WTC11 (cell line): ENCODE data around the gene ARL10. TPM values are rescaled to one million over a fixed set of nuclear protein-coding genes. Genes with fewer than 3 reads are reported as not detected.

Experiments used
- ATAC-seq: fragments of 200-7000 bp; cut with Tn5 transposase; 2 replicates; pipeline ENCODE4 v1.10.0; 2021; ENCODE audit warnings: mild to moderate bottlenecking, moderate library complexity
- CTCF ChIA-PET: fragments of 300-600 bp; sonication (Branson Sonifier 250); formaldehyde crosslinking; loops from one replicate; lab custom pipeline; 2021; ENCODE audit warnings: antibody characterized with exemption; lab: Charles Lee
- POLR2A ChIA-PET: fragments of 350-600 bp; sonication (Branson Sonifier 250); formaldehyde crosslinking; loops from one replicate; lab custom pipeline; 2021; ENCODE audit warnings: antibody characterized with exemption; lab: Charles Lee
- DNase-seq: peaks from one replicate; pipeline ENCODE4 v3.0.0; 2021; ENCODE audit warnings: low spot score
- H3K27ac Mint-ChIP-seq: 2 replicates; pipeline ENCODE4 v1.8.0; 2021; ENCODE audit warnings: mixed read lengths
- H3K27me3 Mint-ChIP-seq: 2 replicates; pipeline ENCODE4 v1.8.0; 2021; ENCODE audit warnings: low read depth, mild to moderate bottlenecking, moderate library complexity, mixed read lengths
- H3K36me3 Mint-ChIP-seq: 2 replicates; pipeline ENCODE4 v1.8.0; 2021; ENCODE audit warnings: mixed read lengths
- H3K4me1 Mint-ChIP-seq: 2 replicates; pipeline ENCODE4 v1.8.0; 2022; ENCODE audit warnings: mixed read lengths
- H3K4me3 Mint-ChIP-seq: 2 replicates; pipeline ENCODE4 v1.8.0; 2021; ENCODE audit warnings: mild to moderate bottlenecking, moderate library complexity, mixed read lengths
- H3K9me3 Mint-ChIP-seq: 2 replicates; pipeline ENCODE4 v1.8.0; 2021; ENCODE audit warnings: mixed read lengths
- CREB1 ChIP-seq: sonication (generic); formaldehyde crosslinking; IDR thresholded peaks from 2 replicates; pipeline ENCODE4 v1.8.0; 2023; ENCODE audit warnings: mild to moderate bottlenecking, missing genetic modification reagents
- ELF4 ChIP-seq: sonication (generic); formaldehyde crosslinking; IDR thresholded peaks from 2 replicates; pipeline ENCODE4 v1.8.1; 2022; ENCODE audit warnings: low read depth, mild to moderate bottlenecking, moderate library complexity, missing genetic modification reagents
- ESRRA ChIP-seq: sonication (generic); formaldehyde crosslinking; IDR thresholded peaks from 2 replicates; pipeline ENCODE4 v1.8.1; 2022; ENCODE audit warnings: mild to moderate bottlenecking, missing genetic modification reagents, borderline replicate concordance
- HMGA2 ChIP-seq: fragments of 250-450 bp; sonication (Bioruptor Pico); IDR thresholded peaks from 2 replicates; pipeline ENCODE4 v1.4.0; 2021; ENCODE audit warnings: mild to moderate bottlenecking, moderate library complexity
- JUN ChIP-seq: sonication (generic); formaldehyde crosslinking; IDR thresholded peaks from 2 replicates; pipeline ENCODE4 v1.8.0; 2023; ENCODE audit warnings: mild to moderate bottlenecking, missing genetic modification reagents
- MYBL2 ChIP-seq: sonication (generic); formaldehyde crosslinking; IDR thresholded peaks from 2 replicates; pipeline ENCODE4 v1.8.1; 2023; ENCODE audit warnings: mild to moderate bottlenecking, moderate library complexity, missing genetic modification reagents
- OVOL2 ChIP-seq: fragments of 250-450 bp; sonication (Bioruptor Pico); IDR thresholded peaks from 2 replicates; pipeline ENCODE4 v1.9.0; 2021; ENCODE audit warnings: mild to moderate bottlenecking, borderline replicate concordance
- PRRX2 ChIP-seq: fragments of 250-450 bp; sonication (Bioruptor Pico); IDR thresholded peaks from 2 replicates; pipeline ENCODE4 v1.8.0; 2021; ENCODE audit warnings: mild to moderate bottlenecking
- ZNF138 ChIP-seq: sonication (generic); formaldehyde crosslinking; conservative IDR thresholded peaks from 2 replicates; pipeline ENCODE4 v1.8.1; 2022; ENCODE audit warnings: mild to moderate bottlenecking, moderate library complexity, missing genetic modification reagents
- ZNF317 ChIP-seq: sonication (generic); formaldehyde crosslinking; IDR thresholded peaks from 2 replicates; pipeline ENCODE4 v1.8.1; 2023; ENCODE audit warnings: low read depth, mild to moderate bottlenecking, moderate library complexity, missing genetic modification reagents, borderline replicate concordance
- total RNA-seq: library from RNA; stranded (reverse); gene quantifications from 3 replicates; pipeline ENCODE4 v1.2.3, GENCODE V29; 2021
- TF ChIP-seq, protein P1 (sequence below): sonication (generic); formaldehyde crosslinking; IDR thresholded peaks from 2 replicates; pipeline ENCODE4 v1.8.0; 2022; ENCODE audit warnings: missing genetic modification reagents
- TF ChIP-seq, protein P2 (sequence below): fragments of 250-450 bp; sonication (Bioruptor Pico); conservative IDR thresholded peaks from 2 replicates; pipeline ENCODE4 v1.9.0; 2021; ENCODE audit warnings: mild to moderate bottlenecking
- TF ChIP-seq, protein P3 (sequence below): sonication (generic); formaldehyde crosslinking; conservative IDR thresholded peaks from 2 replicates; pipeline ENCODE4 v1.8.1; 2022; ENCODE audit warnings: mild to moderate bottlenecking, missing genetic modification reagents
- TF ChIP-seq, protein P4 (sequence below): sonication (generic); formaldehyde crosslinking; IDR thresholded peaks from 2 replicates; pipeline ENCODE4 v1.8.1; 2023; ENCODE audit warnings: mild to moderate bottlenecking, missing genetic modification reagents, borderline replicate concordance
- TF ChIP-seq, protein P5 (sequence below): sonication (generic); formaldehyde crosslinking; IDR thresholded peaks from 2 replicates; pipeline ENCODE4 v1.8.0; 2022; ENCODE audit warnings: mild to moderate bottlenecking, missing genetic modification reagents
- TF ChIP-seq, protein P6 (sequence below): fragments of 250-450 bp; sonication (Bioruptor Pico); IDR thresholded peaks from 2 replicates; pipeline ENCODE4 v1.8.0; 2021; ENCODE audit warnings: mild to moderate bottlenecking
- TF ChIP-seq, protein P7 (sequence below): fragments of 250-450 bp; sonication (Bioruptor Pico); IDR thresholded peaks from 2 replicates; pipeline ENCODE4 v1.9.0; 2021; ENCODE audit warnings: mild to moderate bottlenecking

Gene ARL10
- total RNA-seq, 1 experiment from 2014 or later: 6.8 TPM

DNA sequence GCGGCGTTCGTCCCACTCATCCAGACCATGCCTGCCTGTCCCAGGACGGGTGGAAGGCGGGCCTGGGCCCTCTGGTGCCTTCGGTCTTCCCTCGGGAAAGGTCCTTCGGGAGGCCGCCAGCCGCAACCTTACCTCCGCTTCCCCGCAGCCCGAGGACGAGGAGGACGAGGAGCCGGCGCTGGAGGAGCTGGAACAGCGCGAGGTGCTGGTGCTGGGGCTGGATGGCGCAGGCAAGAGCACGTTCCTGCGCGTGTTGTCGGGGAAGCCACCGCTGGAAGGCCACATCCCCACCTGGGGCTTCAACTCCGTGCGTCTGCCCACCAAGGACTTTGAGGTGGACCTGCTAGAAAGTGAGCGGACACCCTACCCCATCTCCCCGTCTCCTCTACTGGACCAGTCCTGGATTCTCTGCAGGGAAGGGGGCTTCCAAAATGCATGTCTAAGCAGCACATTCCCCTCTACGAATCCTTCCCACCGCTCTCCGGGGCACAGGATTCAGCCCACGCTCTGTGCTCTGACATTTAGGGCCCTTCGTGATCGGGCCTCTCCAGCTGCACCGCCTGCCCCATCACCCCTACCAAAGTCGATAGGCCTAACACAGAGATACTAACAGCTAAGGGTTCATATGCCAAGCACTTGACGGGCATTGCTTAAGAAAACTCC lies 1.1 kb downstream of the ARL10 start (continued):
- TF ChIP-seq, protein P1, sequence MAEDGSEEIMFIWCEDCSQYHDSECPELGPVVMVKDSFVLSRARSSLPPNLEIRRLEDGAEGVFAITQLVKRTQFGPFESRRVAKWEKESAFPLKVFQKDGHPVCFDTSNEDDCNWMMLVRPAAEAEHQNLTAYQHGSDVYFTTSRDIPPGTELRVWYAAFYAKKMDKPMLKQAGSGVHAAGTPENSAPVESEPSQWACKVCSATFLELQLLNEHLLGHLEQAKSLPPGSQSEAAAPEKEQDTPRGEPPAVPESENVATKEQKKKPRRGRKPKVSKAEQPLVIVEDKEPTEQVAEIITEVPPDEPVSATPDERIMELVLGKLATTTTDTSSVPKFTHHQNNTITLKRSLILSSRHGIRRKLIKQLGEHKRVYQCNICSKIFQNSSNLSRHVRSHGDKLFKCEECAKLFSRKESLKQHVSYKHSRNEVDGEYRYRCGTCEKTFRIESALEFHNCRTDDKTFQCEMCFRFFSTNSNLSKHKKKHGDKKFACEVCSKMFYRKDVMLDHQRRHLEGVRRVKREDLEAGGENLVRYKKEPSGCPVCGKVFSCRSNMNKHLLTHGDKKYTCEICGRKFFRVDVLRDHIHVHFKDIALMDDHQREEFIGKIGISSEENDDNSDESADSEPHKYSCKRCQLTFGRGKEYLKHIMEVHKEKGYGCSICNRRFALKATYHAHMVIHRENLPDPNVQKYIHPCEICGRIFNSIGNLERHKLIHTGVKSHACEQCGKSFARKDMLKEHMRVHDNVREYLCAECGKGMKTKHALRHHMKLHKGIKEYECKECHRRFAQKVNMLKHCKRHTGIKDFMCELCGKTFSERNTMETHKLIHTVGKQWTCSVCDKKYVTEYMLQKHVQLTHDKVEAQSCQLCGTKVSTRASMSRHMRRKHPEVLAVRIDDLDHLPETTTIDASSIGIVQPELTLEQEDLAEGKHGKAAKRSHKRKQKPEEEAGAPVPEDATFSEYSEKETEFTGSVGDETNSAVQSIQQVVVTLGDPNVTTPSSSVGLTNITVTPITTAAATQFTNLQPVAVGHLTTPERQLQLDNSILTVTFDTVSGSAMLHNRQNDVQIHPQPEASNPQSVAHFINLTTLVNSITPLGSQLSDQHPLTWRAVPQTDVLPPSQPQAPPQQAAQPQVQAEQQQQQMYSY (CRISPR knock-in tag): no peak
- no peak for TF ChIP-seq HMGA2

DNA sequence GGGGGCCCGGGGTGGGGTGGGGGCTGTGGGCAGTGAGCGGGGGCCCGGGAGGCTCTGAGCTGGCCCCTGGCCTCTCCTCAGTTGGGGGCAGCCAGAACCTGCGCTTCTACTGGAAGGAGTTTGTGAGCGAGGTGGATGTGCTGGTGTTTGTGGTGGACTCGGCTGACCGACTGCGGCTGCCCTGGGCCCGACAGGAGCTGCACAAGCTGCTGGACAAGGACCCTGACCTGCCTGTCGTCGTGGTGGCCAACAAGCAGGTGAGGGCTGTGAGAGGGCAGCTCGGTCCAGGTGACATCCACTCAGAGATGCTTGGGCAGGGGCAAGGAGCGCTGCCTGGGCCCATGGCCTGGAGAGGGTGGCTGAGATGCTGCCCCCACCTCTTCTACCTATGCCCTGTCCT lies 3.4 kb downstream of the ARL10 start:
- peaks cover 7% of the 10 kb centered on the region; the same call in 1 of the 2 replicates for H3K36me3 Mint-ChIP-seq
- POLR2A ChIA-PET: no interaction called here
- peaks cover 36% of the 10 kb centered on the region for H3K27me3 Mint-ChIP-seq
- no peaks in the 10 kb centered on the region for H3K9me3 Mint-ChIP-seq
- no peak for TF ChIP-seq MYBL2 (CRISPR knock-in tag)
- TF ChIP-seq, protein P2, sequence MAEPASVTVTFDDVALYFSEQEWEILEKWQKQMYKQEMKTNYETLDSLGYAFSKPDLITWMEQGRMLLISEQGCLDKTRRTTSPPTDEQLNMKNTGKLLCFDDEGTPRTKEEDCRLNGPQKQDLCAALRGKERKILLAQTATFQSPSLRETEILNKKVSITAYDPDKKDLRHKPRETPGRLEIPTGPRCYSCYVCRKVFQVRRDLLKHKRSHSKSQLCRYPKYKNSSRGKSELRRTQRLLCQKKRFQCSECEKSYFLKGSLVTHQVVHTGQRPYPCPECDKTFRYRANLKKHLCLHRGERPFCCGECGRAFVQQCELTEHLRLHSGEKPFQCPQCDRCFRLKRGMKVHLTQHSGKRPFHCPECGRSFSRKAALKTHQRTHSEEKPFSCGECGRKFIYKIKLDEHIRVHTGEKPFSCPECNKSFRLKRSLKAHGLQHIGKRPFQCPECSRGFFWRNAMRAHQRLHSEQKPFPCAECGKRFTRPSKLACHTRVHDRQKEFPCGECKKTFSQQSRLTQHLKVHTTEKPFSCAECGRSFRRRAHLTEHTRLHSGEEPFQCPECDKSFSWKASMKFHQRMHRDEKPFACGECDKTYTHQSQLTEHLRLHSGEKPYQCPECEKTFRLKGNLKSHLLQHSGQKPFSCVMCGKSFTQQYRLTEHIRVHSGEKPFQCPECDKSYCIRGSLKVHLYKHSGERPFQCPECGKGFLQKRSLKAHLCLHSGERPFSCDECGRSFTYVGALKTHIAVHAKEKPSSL (CRISPR knock-in tag): no peak
- no peak for TF ChIP-seq ZNF138
- TF ChIP-seq CREB1: no peak
- no peak for TF ChIP-seq ESRRA (CRISPR knock-in tag)
- TF ChIP-seq, protein P3, sequence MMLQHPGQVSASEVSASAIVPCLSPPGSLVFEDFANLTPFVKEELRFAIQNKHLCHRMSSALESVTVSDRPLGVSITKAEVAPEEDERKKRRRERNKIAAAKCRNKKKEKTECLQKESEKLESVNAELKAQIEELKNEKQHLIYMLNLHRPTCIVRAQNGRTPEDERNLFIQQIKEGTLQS (CRISPR knock-in tag): no peak
- ATAC-seq (no peak), DNase-seq (no peak)
- peaks cover 4% of the 10 kb centered on the region for H3K4me1 Mint-ChIP-seq
- H3K4me3 Mint-ChIP-seq: no peak overlapping the region
- H3K27ac Mint-ChIP-seq: no peak overlapping the region
- CTCF ChIA-PET: no interaction called here

DNA sequence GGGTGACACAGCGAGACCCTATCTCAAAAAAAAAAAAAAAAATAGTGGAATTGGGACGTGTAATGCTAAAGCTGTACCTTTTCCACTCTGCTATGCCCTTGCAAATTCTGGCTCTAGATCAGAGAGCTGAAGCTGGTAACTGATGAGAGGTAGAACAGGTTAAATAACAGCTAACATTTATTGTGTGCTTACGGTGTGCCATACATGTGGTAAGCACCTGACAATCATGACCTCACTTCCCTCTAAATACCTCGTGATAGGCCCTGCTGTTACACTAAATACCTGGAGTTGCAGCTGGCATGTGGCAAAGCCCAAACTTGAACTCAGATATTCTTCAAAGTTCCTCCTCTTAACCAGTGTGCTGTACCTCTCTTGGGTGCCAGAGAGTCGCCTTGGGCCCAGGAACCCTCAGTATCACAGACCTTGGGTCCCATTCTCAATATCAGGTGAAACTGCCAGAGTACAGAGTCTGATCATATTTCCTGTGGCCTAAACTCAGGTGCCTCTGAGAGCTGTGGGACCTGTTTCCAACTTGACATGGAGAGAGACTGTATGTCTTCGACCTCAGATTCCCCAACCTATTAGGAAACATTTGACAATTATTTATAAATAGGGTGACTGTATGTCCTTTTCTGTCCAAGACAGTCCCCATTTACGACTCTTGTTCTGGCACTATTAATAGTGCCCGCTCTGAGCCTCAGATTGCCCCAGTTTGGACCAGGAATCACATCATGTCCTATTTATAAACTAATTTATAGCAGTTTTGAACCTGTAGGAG lies 4.8 kb downstream of the ARL10 start:
- H3K36me3 Mint-ChIP-seq: peaks cover 7% of the 10 kb centered on the region; the same call in 1 of the 2 replicates
- H3K27ac Mint-ChIP-seq: no peak overlapping the region
- peaks cover 23% of the 10 kb centered on the region for H3K27me3 Mint-ChIP-seq
- DNase-seq (no peak), ATAC-seq (no peak)
- ChIA-PET CTCF (no interaction called here), POLR2A (no interaction called here)
- H3K4me3 Mint-ChIP-seq: no peak overlapping the region
- H3K9me3 Mint-ChIP-seq: no peaks in the 10 kb centered on the region
- H3K4me1 Mint-ChIP-seq: peaks cover 4% of the 10 kb centered on the region
- no peak for TF ChIP-seq JUN (CRISPR knock-in tag)
- TF ChIP-seq PRRX2 (CRISPR knock-in tag): no peak
- TF ChIP-seq OVOL2: no peak
- TF ChIP-seq ZNF317: no peak
- no peak for TF ChIP-seq ELF4
- TF ChIP-seq, protein P4, sequence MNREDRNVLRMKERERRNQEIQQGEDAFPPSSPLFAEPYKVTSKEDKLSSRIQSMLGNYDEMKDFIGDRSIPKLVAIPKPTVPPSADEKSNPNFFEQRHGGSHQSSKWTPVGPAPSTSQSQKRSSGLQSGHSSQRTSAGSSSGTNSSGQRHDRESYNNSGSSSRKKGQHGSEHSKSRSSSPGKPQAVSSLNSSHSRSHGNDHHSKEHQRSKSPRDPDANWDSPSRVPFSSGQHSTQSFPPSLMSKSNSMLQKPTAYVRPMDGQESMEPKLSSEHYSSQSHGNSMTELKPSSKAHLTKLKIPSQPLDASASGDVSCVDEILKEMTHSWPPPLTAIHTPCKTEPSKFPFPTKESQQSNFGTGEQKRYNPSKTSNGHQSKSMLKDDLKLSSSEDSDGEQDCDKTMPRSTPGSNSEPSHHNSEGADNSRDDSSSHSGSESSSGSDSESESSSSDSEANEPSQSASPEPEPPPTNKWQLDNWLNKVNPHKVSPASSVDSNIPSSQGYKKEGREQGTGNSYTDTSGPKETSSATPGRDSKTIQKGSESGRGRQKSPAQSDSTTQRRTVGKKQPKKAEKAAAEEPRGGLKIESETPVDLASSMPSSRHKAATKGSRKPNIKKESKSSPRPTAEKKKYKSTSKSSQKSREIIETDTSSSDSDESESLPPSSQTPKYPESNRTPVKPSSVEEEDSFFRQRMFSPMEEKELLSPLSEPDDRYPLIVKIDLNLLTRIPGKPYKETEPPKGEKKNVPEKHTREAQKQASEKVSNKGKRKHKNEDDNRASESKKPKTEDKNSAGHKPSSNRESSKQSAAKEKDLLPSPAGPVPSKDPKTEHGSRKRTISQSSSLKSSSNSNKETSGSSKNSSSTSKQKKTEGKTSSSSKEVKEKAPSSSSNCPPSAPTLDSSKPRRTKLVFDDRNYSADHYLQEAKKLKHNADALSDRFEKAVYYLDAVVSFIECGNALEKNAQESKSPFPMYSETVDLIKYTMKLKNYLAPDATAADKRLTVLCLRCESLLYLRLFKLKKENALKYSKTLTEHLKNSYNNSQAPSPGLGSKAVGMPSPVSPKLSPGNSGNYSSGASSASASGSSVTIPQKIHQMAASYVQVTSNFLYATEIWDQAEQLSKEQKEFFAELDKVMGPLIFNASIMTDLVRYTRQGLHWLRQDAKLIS (CRISPR knock-in tag): no peak
- TF ChIP-seq, protein P5, sequence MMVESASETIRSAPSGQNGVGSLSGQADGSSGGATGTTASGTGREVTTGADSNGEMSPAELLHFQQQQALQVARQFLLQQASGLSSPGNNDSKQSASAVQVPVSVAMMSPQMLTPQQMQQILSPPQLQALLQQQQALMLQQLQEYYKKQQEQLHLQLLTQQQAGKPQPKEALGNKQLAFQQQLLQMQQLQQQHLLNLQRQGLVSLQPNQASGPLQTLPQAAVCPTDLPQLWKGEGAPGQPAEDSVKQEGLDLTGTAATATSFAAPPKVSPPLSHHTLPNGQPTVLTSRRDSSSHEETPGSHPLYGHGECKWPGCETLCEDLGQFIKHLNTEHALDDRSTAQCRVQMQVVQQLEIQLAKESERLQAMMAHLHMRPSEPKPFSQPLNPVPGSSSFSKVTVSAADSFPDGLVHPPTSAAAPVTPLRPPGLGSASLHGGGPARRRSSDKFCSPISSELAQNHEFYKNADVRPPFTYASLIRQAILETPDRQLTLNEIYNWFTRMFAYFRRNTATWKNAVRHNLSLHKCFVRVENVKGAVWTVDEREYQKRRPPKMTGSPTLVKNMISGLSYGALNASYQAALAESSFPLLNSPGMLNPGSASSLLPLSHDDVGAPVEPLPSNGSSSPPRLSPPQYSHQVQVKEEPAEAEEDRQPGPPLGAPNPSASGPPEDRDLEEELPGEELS: no peak
- TF ChIP-seq, protein P6, sequence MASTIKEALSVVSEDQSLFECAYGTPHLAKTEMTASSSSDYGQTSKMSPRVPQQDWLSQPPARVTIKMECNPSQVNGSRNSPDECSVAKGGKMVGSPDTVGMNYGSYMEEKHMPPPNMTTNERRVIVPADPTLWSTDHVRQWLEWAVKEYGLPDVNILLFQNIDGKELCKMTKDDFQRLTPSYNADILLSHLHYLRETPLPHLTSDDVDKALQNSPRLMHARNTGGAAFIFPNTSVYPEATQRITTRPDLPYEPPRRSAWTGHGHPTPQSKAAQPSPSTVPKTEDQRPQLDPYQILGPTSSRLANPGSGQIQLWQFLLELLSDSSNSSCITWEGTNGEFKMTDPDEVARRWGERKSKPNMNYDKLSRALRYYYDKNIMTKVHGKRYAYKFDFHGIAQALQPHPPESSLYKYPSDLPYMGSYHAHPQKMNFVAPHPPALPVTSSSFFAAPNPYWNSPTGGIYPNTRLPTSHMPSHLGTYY: no peak
- TF ChIP-seq, protein P7, sequence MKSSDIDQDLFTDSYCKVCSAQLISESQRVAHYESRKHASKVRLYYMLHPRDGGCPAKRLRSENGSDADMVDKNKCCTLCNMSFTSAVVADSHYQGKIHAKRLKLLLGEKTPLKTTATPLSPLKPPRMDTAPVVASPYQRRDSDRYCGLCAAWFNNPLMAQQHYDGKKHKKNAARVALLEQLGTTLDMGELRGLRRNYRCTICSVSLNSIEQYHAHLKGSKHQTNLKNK (CRISPR knock-in tag): no peak
